ENCODE measurements around the gene LRTM2.
"Not testable (repeated sequence)": the region's sequence is repeated elsewhere in the genome, so short reads cannot be mapped to it uniquely, and the experiment has no call there.

LRTM2 gene

DNA sequence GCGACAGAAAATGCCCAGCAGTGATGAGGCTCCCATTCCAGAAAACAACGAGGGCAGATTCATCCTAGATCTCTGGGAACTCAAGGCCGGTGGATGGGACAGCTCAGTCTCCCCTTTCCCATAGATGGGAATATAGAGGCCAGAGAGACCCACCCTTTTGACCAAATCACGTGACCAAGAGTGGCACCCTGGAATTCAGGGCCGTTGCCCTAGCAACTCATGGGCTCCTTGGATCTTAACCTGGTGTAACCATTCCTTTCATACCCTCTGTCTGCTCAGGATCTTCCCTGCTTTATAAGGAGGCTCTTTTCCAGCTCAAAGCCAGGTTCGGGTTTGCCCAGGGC, 8.4 kb upstream of the LRTM2 start:
- no peak for FAIRE-seq
- TF ChIP-seq POLR2A (IDR thresholded peaks at IDR 0.05; ENCODE audit: low read depth, low read length): no peak

DNA sequence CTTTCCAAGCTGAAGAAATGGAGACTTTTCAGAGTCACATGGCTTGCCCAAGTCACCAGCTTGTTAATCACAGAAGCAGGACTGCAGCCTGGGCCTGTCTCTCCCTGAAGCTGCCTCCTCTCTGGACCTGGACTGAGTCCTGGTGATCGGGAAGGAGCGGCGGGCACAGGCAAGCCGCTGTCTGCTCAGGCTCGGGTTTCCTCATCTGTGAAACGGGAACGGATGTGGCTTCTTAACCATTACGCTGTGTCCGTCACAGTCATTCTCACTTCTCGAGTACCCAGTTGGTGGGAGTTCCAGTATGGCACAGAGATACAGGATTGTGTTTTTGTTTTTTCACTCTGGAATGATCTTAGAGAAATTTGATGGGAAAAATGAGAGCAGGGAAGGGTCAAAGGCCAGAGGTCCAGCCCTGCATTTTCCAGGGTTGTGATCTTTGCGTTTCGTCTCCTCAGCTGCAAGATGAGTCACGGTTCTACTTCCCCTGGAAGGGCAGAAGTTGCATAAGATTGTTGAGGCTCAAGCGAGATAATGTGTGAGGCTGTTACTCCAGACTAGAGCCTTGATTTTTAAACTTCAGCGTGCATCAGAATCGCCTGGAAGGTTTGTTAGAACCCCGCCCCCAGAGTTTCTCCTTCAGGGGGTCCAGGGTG, 7.6 kb upstream of the LRTM2 start:
- TF ChIP-seq POLR2A (IDR thresholded peaks at IDR 0.05; ENCODE audit: low read depth, low read length): no peak
- DNase-seq (ENCODE audit: insufficient read length, low spot score): peak; percentile 50
- FAIRE-seq: no peak

More for the DNA sequence above, 8.4 kb upstream of the LRTM2 start:
- no peak for DNase-seq (ENCODE audit: insufficient read length, low spot score)

DNA sequence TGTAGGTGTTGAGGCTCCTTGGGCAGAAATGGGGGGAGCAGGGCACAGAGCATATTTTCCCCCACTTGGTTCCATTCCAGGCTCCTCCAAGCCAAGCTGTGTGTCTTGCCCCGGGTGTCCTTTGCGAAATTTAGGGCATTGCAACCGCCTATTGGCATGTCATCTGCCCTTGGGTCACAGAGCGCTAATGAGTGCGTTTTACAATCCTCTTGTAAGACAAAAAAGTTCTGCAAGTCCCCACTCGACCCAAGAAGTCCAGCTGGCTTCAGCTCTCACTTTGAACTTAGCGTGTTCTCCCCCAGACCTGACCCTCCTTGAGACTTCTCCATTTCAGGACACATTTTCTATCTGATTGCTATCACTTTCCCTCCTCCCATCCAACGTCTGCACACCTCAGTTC, 6.1 kb upstream of the LRTM2 start:
- no peak for DNase-seq (ENCODE audit: insufficient read length, low spot score)
- no peak for FAIRE-seq
- no peak for TF ChIP-seq POLR2A (IDR thresholded peaks at IDR 0.05; ENCODE audit: low read depth, low read length)

DNA sequence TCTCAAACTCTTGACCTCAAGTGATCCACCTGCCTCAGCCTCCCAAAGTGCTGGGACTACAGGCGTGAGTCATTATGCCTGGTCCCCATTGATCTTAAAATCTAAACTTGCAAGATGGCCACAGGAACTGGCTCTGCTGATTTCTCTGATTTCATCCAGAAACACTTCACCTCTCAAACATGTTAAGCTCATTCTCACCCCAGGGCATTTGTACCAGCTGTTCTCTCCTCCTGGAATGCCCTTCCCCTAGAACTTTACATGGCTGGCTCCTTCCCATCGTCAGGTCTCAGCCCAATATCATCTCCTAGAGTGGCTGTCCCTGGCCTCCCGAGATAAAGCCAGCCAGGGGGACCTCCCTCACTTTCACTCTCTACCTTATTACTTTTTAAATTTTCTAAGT, 5.3 kb upstream of the LRTM2 start:
- no peak for TF ChIP-seq POLR2A (IDR thresholded peaks at IDR 0.05; ENCODE audit: low read depth, low read length)
- no peak for FAIRE-seq
- no peak for DNase-seq (ENCODE audit: insufficient read length, low spot score)

DNA sequence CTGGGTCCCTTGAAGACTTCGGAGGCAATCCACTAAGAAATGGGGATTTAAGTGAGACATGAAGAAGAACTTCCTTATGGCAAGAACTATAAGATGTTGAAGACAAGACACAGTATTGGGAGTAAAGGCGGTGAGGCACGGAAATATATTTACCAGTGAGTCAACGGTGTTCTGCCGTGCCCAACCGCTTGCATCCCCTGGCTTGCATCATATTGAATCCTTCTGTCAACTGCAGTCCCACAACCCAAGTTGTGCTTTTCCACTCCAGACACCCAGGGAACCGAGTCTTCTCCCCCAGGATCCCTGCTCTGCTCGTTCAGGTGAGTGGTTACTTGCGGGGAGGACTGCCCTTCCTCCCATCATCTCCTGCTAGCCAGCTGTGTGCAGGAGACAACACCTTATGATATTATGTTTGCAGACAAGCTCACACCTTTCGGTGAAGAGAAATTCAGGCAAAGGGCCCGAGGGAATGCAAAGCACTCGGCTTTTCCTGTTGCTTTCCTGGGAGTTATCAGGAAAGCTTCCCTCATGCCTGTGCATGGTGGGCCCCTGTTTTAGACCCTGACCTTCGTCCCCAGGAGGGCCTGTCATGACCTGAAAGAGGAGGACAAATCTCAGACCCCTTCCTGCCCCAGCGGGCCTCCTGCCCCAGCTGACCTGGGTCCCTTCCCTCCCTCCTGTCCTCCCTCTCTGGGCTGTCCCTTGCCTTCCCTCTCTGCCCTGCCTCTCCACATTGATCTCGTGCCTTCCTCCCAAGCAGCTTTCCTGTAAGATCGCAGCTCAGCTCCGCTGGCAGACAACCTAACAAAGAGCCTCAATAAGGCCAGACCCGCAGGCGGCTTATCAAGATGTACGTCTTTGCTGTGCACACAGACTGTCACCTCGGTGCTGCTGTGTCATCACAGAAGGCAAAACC, 4.3 kb upstream of the LRTM2 start:
- TF ChIP-seq POLR2A (IDR thresholded peaks at IDR 0.05; ENCODE audit: low read depth, low read length): no peak
- no peak for DNase-seq (ENCODE audit: insufficient read length, low spot score)
- FAIRE-seq: no peak

DNA sequence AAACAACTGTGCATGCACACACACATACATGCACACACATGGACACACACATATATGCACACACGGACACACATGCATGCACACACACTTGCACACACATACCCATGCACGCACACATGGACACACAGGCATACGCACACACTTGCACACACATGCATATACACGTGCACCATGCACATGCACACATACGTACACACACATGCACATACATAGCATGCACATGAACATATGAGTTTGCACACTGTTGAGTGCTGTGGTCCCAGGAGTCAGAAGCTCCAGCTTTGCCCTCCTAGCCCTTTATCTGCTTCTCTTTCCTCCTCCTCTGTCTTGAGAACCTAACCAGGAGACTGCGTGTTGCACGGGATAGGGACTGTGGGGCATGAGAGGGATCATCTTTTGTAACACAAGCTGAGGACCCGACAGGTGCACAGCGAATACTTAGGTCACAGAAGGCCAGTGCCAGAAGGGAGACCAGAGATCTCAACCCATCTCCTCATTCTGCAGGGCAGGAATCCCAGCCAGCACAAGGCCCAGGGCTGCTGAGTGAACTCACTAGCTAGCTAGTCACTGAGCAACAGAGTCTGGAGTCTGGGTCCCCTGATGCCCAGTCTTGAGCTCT, 3.5 kb upstream of the LRTM2 start:
- FAIRE-seq (no peak), DNase-seq (ENCODE audit: insufficient read length, low spot score) (no peak)
- no peak for TF ChIP-seq POLR2A (IDR thresholded peaks at IDR 0.05; ENCODE audit: low read depth, low read length)

DNA sequence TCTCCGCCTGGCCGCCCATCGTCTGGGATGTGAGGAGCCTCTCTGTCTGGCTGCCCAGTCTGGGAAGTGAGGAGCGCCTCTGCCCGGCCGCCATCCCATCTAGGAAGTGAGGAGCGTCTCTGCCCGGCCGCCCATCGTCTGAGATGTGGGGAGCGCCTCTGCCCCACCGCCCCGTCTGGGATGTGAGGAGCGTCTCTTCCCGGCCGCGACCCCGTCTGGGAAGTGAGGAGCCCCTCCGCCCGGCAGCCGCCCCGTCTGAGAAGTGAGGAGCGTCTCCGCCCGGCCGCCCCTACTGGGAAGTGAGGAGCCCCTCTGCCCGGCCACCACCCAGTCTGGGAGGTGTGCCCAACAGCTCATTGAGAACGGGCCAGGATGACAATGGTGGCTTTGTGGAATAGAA, 2.4 kb upstream of the LRTM2 start:
- FAIRE-seq; DNase-seq (ENCODE audit: insufficient read length, low spot score): not testable (repeated sequence)

DNA sequence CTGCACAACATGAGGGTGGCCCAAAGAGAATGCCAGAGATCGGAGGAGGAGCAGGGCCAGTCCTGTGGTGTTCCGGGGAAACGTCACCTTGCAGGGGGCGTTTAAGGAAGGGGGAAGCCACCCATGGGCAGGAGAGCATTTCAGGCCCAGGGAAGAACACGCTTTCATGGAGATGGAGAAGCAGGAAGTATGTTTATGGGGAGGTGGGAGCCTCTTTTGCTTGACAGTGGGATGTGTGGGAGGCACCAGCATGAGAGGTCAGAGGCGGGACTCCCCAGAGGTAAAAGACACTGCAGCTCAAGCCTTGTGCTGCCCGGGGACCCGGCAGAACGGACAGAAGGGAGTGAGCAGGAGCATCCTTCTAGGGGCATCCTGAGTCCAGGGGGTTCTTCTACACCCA, 1.3 kb upstream of the LRTM2 start:
- DNase-seq (ENCODE audit: insufficient read length, low spot score) (no peak), FAIRE-seq (no peak)
- no peak for TF ChIP-seq POLR2A (IDR thresholded peaks at IDR 0.05; ENCODE audit: low read depth, low read length)

DNA sequence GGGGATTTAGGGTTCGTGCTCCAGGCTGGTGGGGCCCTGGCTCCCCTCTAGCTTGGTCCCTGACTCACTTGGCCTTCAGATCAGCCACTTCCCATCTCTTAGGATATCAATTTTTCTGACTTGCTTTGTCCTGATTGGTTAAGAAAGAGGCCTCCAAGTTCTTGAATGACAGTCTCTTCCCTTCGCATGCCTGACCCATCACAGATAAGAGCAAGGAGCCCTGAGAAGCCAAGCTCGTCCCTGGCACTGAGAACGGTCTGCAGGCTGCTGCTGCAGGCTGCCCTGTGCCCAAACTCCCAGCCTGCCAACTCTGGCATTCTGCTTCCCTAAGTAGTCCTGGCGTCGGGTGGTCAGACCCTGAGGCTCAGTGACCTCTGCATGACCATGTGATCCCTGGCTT, 794 bp upstream of the LRTM2 start:
- TF ChIP-seq POLR2A (IDR thresholded peaks at IDR 0.05; ENCODE audit: low read depth, low read length): no peak
- DNase-seq (ENCODE audit: insufficient read length, low spot score) (no peak), FAIRE-seq (no peak)

DNA sequence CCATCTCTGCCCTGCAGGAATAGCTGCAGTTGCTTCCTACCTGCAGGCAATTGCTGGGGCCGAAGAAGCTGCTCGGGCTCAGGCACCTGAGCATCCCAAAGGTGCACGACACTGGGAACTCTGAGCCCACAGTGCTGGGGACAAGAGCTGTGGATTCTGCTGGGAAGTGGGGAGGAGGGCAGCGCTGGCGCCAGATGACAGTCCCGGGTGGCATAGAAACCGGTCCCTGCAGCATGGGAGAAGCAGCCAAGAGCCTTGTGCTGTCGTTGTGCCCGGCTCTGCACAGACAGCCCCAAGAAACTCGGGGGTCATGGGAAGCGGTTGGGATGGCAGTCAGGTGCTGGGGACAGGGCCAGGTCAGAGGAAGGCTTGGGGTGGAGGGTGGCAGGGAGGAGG, 529 bp downstream of the LRTM2 start:
- no peak for FAIRE-seq

DNA sequence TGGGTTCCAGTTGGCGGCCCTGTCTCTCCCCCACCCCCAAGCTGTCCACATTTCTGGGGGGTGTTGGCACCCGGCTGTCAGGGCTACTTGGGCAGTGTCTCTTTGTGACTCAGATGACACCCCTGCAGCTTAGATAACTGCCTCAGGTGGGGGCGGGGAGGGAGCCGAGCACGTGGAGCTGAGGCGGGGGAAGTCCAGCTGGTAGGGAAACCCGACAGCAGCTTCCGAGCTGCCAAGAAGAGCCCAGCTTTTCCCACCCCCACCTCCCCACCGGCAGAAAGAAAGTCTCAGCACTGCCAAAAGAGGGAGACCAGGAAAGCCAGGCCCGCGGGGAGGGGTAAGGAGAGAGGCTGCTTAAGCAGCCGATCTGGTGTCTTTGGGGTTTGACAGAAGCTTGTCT, 1.4 kb downstream of the LRTM2 start:
- no peak for TF ChIP-seq POLR2A (IDR thresholded peaks at IDR 0.05; ENCODE audit: low read depth, low read length)
- DNase-seq (ENCODE audit: insufficient read length, low spot score) (no peak), FAIRE-seq (no peak)

More for the DNA sequence above, 529 bp downstream of the LRTM2 start:
- no peak for TF ChIP-seq POLR2A (IDR thresholded peaks at IDR 0.05; ENCODE audit: low read depth, low read length)
- DNase-seq (ENCODE audit: insufficient read length, low spot score): no peak

DNA sequence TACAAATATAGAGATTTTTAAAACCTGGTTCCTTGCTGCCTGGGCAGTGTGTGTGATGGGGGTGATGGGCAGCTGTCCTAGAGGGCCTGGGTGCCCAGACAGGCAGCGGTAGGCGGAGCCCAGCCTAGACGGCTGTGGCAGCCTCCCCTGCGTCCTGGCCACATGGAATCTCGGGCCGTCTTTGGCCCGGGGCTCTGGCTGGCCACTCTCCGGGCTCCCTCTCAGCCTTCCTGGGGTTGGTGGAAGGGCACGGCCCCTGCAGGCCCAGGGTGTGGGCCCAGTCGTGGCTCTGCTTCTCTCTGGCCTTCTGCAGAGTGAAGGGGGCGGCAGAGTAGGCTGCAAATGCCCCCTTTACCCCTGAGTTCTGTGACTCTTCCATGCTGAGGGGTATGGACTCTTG, 2.3 kb downstream of the LRTM2 start:
- FAIRE-seq: no peak
- no peak for TF ChIP-seq POLR2A (IDR thresholded peaks at IDR 0.05; ENCODE audit: low read depth, low read length)
- DNase-seq (ENCODE audit: insufficient read length, low spot score): no peak

DNA sequence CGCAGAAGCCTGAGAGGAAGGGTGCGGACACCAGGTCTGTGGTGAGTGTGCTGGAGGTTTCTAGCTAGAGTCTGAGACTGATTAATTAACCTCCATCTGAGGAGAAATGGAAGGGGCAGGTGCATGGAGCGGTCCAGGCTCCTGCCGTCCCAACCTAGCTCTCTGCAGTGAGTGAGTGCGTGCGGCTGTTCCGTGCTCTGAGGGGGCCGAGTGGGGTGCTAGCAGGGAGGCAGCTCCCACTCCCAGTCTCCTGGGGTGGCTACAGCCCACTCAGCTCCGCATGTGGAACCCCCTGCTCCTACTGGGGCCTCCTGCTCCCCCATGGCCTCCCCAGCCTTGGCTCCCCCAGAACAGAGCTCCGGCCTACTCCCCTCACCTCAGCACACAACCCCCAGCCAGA, 2.9 kb downstream of the LRTM2 start:
- FAIRE-seq: no peak
- TF ChIP-seq POLR2A (IDR thresholded peaks at IDR 0.05; ENCODE audit: low read depth, low read length): no peak
- no peak for DNase-seq (ENCODE audit: insufficient read length, low spot score)

DNA sequence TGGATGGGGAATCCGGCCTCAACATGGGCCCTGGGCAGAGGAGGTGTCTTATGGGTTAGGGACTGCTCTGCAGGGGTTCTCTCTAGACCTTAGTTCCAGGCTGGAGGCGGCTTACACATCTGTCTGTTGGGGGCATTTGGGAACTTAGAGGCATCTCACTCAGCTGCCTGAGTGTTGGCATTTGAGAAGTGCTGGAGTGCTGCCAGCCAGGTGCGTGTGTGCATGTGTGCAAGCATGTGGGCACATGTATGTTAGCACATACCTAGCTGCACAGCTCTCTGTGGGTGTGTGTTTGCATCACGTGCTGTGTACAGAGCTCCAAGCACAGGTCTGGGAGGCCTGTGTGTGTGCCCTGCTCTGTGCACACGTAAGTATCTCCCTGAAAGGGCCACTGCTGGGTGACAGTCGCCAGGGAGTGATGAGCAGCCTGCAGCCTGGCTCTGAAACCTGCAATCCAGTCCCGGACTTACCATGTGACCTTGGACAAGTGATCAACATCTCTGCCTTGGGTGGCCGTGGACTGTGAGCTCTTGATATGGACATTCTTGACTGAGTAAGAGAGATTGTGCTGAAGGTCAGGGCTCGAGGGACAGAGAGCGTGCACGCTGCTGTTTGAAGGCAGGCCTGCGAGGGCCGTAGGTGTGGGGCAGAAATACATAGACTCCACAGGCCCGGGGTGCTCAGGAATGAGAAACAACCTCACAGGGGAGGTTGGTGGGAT, 5.2 kb downstream of the LRTM2 start:
- DNase-seq (ENCODE audit: insufficient read length, low spot score) (no peak), FAIRE-seq (no peak)
- TF ChIP-seq POLR2A (IDR thresholded peaks at IDR 0.05; ENCODE audit: low read depth, low read length): no peak

All from H54 (cell line).